GM19239 (cell line): Measurements from ENCODE around the gene NOS3.

Source experiments
- DNase-seq: peaks from one replicate; pipeline ENCODE4 v3.0.0; 2011; ENCODE audit warnings: low spot score; ENCODE audit not compliant: insufficient read length
- FAIRE-seq: peaks from 2 replicates; lab custom pipeline; 2011; peaks lifted over from hg19 to GRCh38; lab: Jason Lieb, UNC

Gene NOS3

DNA sequence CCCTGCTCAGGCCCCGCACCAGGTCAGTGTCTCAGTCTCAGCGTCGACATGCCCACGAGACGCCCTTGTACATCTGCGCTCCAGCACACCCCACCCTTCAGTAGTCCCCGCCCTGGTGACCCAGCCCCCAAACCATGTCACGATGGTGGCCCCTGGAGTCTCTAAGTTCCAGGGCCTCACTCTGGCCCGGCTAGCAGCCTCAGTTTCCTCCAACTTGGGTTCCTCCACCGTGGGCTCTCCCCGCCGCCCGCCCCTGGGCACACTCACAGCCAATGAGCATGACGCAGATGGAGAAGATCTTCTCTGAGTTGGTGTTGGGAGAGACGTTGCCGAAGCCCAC lies 39.7 kb upstream of the NOS3 start:
- FAIRE-seq: no peak
- DNase-seq: no peak

DNA sequence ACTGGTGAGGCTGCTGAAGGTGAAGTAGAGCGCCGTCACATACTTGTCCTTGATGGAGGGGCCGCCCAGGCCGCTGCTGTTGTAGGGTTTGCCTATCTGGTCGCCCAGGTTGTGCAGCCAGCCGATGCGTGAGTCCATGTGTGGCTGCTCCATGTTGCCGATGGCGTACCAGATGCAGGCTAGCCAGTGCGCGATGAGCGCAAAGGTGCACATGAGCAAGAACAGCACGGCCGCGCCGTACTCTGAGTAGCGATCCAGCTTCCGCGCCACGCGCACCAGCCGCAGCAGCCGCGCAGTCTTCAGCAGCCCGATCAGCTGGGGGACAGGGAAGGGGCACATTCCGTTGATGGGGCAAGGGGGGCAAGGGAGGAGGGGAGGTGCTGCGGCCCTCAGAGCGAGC lies 39.3 kb upstream of the NOS3 start:
- DNase-seq (no peak), FAIRE-seq (no peak)

DNA sequence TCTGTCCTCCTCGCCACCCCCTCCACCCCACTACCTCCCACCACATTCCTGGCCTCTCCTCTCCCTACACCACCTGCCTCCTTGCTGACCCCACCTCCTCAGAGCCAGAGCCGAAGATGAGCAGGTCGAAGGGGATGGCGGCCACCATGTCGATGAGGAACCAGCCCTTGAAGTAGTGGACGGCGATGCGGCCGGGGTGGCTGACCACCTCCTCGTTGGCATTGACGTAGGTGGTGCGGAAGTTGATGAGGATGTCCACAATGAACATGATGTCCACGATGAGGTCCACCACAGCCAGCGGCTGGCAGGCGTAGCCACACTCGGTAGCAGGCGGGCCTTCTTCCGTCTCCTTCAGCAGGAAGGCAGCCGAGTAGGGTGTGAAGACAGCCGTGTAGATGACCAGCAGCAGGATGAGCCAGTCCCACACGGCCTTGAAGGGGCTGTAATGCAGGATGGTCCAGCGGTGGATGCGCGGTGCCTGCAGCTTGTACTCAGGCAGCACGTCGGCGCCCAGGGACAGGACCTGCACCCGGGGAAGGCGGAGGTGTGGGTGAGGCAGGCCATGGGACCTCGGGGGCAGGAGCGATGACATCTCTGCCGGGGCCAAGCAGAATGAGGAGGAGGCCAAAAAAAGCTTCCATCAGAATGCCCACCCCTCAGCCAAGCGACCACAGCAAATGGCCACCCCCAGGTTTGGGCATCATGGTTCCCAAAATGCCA lies 38.3 kb upstream of the NOS3 start:
- DNase-seq: no peak
- FAIRE-seq: no peak

DNA sequence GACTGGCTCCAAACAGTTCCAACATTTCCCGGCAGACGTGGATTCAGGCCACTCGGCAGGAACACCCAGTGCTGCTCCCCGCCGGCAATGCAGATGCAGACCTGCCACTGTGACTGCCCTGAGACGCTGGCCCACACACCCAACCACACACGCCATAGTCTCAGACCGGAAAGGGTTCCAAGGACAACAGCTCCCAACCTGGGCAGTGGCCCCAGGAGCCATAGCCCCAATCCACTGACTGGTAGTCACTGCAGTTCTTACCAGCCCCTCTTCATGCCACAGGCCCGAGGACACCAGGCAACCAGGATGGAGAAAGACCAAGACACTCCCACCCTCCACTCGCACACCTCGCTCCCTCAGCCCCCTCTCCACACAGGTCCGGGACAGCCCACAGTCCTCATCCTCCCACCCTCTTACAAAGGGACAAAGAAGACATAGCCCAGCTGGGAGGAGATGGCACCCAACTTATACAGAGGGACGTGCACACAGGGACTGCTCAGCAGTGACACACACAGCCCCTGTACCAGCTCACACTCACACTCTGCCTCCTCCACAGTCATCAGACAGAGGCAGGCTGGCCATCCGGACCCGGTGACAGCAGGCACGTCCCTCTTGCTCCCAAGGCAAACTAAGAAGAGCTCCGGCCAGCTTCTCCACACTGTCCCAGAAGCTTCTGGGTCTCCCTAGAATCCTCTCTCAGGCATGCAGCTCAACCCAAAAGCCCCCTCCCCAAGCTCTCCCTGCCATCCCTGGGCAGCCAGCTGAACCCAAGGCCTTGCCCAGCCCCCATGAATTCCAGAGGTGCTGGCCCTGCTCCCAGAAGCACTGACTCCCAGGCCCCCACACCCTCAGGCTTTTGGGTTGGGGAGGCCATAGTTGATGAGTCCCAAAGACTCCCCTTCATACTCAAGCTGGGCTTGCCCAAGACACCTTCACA lies 37.5 kb upstream of the NOS3 start:
- DNase-seq: no peak
- FAIRE-seq: no peak

DNA sequence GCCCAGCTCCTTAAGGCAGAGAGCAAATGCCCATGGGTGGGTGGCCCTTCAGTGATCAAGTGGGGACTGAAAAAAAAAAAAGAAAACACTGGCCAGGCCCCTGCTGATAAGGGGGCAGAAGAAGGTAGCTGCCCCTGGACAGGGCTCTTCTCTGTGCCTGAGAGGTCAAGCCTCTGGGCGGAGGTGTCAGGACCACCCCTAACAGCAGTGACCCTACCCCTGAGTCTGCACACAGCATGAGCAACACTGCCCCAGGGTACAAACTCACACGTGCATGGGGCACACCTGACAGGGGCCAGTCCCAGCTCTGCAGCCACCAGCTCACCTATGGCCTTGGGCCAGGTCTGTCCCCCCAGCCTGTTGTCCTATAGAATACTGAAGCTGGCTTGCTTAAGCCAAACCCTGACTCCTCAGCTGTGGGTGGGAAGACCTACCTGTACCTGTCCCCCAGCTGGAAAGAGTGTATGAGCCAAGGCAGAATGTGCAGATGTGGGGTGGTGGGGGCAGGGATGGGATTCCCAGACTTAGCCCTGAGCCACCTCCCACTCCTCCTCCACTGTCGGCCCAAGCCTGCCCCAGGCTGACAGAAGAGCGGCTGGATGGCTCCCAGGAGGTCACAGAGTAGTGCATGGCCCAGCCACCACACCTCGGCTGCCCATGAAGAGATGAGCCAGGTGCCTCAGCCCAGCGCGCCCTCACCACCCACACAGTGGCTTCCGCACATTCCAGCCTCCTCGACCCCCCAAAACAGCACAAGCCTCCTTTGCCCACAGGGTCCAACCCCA lies 36.4 kb upstream of the NOS3 start:
- FAIRE-seq (no peak), DNase-seq (no peak)

DNA sequence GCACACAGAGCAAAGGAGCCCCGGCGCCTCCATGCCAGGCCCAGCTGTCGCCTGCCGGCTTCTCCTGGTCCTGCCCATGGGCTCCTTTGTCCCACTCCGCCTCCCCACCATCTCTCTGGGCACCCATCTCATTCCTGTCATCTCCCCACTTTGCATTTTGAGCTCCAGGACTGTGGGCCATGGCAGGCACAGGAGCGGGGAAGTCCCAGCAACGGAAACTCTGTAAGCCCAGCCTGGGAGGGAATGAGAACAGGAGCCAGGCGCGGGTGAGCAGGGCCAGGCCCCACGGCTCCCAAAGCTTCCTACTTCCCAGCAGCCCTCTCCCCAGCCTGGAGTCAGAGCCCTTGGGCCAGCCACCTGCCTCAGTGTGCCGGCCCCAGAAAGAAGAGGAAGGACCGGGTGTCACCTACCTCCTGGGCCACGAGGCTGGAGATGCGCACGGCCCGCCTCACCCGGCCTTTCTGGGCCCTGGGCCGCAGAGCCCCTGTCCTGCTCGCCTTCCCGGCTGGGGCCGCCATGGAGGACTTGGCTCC lies 35.8 kb upstream of the NOS3 start:
- FAIRE-seq: no peak
- DNase-seq: no peak

DNA sequence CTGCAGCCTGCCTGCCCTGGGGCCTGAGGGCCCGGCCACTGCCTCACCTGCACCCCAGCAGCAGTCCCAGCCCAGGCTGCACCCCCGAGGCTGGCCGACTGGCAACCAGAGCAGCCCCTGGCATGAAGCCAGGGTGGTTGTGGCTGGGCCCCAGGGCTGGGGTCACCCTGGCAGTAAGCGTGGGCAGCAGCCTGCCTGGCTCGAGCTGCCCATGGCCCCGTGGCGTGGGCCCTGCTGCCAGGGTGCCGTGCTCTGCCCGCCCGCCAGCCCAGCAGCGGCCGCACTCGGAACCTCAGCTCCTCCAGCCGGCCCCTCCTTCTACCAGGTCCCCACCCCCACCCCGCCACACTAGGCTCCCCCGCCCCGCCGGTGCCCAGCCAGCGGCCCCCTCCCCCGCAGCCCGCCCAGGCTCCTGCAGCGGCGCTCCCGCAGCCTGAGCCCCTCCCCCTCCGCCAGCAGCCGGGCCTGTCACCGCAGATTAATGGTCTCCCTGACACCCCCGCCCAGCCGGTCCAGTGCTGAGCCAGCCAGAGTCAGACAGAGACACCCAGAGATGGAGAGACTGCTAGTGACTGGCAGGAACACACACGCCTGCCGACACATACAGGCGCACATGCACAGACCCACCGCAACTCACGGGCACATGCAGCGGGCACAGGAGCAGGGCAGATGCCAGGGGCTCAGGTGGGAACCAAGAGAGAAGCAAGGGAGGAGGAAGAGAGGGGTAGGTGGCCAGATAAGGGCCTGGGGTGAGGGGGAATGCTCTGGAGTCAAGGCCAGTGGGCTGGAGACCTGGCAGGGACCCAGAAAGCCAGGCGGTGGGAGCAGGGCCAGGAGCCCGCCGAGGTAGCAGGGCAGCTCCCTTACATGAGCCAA lies 35.1 kb upstream of the NOS3 start:
- DNase-seq (no peak), FAIRE-seq (no peak)

DNA sequence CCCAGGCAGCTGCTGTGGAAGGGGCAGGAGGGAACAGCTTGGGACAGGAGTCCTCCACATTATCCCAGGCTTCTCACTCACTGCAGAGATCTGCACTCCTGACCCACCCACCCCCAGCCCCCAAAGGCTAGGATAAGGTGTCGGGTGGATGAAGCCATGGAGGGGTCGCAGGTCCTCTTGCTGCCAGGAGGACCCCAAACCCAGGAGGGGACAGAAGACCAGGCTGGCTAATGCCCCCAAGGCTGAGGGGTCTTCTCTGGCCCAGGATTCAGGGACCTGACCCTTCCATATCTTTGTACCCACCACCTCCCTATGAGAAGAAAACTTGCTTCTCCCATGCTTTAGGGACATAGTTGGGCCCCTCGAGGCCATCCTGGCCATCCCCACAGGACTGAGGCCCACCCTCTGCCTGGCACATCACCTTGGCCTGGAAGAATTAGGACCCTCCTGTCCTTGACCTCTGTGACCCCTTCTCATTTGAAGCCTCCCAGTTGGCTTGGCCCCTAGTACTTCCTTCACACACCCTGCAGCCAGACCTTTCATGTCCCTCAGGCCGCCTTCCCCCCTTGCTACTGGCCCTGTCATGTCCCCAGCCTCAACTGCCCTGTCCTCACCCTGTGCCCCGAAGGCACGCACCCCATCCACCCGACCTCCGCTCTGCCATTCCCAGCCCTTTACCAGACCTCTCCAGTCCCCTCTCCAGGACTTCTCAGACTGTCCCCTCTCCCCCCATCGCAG lies 34.3 kb upstream of the NOS3 start:
- DNase-seq (no peak), FAIRE-seq (no peak)

DNA sequence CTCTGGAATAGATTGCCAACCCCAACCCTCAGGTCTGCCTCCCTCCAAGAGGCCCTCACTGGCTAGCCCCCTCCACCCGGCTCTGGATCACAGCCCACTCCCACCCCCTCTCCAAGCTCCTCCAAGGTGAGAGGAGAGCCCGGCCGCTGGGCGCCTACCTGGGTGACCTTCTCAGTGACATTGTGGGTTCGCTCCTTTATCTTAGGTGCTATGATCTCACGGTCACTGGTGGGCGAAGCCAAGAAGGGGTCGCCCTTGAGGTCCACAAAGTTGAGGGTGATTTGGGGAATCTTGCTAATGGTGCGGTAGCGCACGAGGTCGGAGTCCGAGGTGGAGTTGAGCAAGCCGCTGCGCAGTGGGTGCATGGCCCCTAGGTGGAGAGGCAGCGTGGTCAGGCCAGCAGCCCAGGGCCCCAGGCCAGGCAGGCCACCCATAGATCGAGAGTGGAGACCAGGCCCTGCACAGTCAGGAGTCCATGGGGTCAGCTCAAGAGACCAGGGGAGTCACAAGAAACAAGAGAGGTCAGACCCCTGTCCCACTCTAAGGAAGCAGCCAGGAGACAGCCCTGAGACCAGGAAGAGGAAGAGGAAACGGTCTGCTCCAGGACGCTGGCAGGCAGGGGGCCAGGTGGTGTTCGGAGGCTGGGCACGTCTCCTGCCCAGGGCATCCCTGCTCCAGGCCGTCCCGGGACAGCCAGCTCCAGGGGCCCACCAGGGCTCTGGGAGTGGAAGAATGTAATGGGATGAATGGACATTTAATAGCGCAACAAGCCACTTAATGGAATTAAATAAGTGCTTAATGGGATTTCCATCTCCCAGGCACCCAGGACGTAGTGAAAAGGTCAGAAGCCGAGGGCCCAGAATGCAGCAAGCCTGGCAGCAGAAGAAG lies 33.4 kb upstream of the NOS3 start:
- DNase-seq (no peak), FAIRE-seq (no peak)

DNA sequence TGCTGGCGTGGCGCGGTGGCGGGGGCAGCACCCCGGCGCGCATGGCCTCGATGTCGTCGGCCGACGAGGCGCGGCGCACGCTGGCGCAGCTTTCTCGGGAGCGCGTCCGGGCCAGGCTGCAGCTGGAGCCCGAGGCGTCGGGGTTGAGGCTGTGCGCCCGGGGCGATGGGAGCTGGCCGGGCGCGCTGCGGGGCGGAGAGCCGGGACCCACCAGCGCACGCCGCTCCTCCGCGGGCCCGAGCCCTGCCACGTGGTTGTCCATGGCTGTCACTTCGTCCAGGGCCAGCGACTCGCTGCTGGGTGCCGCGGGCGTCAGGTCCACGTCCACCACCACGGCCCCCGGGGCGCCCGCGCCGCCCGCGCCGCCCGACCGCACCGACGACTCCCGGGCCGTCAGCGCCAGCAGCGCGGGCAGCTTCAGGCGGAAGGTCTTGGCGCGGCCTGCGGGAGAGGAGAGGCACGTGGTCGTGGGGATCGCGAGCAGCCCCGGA lies 32.7 kb upstream of the NOS3 start:
- no peak for FAIRE-seq
- DNase-seq: no peak

DNA sequence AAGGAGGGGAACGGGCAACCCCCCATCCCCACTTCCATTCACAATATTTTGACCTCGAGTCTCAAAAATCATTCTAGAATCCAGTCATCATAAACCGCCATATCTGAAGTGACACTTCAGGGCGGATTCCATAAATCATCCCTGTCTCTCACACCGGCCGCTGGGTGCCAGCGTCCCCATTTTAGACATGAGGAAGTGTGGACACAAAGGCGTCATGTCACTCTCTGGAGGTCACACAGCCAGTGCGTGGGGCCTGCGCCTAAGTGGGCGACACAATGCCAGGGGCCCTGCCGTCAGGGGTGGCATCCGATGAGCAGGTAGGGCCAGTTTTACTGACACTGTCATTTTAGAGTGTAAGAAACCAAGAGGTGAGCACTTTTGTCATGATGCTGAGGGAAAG lies 32.2 kb upstream of the NOS3 start:
- FAIRE-seq (no peak), DNase-seq (no peak)

DNA sequence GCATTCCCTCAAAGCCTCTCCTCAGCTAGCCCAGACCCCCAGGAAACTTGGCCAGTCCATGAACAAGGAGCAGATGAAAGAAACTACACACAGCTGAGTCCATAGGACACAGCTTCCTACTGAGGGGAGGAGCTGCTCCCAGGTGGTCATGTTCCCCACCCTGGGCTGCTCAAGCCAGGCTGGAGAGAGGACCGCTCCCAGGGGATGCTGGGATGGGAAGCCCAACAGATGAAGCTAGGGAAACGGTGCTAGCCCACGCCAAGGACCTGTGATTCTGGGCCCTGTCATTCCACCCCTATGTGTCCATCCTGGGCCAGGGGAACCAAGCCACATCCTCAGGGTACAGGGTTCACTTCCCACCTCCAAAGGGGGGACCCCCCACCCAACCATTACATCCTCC lies 31.7 kb upstream of the NOS3 start:
- no peak for FAIRE-seq
- DNase-seq: no peak

DNA sequence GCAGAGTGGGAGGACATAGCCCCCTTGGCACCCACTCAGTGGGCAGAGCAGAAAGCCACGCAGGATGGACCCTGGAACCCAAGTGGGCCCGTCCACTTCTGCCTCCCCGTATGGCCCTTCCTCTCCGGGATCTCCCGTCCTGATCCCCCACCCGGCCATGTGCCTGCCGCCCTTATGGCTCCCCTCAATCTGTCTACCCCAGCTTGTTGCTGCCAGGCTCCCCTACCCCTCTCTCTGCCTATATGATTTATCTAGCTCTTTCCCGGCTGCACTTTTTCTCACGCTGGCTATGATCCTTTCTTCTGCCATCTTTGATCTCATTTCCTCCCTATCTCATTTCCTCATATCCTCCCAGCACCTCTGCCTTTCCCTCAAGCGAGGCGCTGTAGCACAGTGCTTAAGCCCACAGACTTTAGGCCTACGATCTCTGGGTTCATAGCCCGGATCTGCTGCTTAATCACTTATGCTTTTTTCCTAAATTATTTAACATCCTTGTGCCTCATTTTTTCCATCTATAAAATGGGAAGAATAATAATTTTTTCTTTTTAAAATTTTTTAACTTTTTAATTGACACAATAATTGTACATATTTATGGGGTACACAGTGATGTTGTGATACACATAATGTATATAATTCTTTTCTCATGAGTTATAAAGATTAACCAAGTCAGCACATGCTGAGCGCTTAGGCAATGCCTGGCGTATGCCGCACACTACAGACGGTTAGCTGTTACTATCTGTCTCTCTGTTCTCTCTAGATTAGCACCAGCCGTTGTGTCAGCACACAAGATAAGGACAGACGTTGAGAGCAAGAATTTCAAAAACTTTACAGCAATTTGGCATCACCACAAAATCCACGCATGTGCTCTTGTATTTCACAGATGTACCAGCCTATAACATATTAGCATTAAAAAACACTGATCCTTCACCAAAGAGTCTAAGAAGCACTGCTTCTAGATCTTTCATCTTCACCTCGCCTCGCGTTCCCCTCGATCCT lies 30.8 kb upstream of the NOS3 start:
- DNase-seq (no peak), FAIRE-seq (no peak)

DNA sequence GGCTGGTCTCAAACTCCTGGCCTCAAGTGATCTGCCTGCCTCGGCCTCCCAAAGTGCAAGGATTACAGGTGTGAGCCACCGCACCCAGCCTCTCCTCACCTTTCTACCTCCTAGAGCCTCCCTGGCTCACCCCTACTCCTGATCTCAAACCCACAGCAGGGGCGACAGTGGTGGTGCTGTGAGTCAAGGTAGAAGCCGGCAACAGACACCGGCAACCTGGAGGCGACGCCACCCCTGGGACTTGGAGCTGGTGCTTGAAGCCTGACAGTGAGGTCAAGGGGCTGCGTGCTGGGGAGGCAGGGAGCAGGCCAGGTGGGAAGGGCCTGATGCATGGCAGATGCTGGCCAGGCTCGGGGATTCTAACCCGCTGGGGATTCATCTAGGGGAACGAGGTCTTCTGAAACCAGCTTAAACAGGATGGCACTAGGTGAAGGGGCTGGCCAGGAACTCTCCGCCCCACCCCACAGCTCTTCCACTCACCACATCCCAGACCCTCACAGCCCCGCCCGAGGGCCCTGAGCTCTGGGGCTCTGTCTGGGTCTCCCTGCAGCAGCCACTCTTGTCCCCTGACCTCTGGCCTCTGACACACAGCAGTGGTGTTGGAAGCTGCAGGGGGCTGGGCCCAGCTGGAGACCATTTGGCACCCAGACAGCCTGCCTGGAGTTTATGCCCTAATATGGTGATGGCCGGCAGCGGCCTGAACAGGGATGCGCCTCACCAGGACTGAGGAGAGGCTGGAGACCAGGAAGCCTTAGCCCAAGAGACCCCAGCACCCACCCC lies 29.1 kb upstream of the NOS3 start:
- FAIRE-seq (no peak), DNase-seq (no peak)

DNA sequence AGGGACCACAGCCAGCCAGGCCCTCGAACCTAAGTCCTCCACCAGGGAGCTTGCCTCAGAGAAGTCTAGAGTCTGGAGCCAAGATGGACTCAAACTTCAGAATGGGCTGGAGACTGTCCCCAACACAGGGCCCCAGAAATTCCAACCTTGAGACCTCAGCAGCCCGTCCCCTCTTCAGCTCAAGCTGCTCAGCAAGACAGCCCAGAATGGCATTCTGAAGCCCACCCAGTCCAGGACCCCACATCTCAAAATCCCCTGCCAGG lies 28.6 kb upstream of the NOS3 start:
- FAIRE-seq (no peak), DNase-seq (no peak)
